ENCODE results near the gene ATP6V1G1. TPM values are rescaled to one million over a fixed set of nuclear protein-coding genes. Genes with fewer than 3 reads are reported as not detected.
A peak's percentile ranks its signal among the peaks of the same experiment; 100 is the strongest.
"Not testable (repeated sequence)": the region's sequence is repeated elsewhere in the genome, so short reads cannot be mapped to it uniquely, and the experiment has no call there.

ATP6V1G1 gene
- total RNA-seq, 4 donors from 2014 or later, result 91.2 to 137 (median 120) TPM

- Histone ChIP-seq H3K27me3 (no peaks in the 10 kb centered on the region), H3K27ac (peak overlapping the region in 1 of 4 donors; percentile 48), H3K4me3 (no peak overlapping the region), H3K9me3 (no peaks in the 10 kb centered on the region), H3K36me3 (peaks cover 0 to 30% of the 10 kb centered on the region in 2 donors), H3K4me1 (peaks cover 3 to 65% (median 31%) of the 10 kb centered on the region in 3 donors)
- TF ChIP-seq POLR2A (IDR thresholded peaks at IDR 0.05) (no peak), EP300 (IDR thresholded peaks at IDR 0.05) (no peak), POLR2AphosphoS5 (IDR thresholded peaks at IDR 0.05) (no peak), CTCF (IDR thresholded peaks at IDR 0.05) (no peak)
- WGBS, 2 donors (ENCODE audit: low coverage in 1 of 2), result 85 to 88% methylated on average over 6 of the region's 6 CpGs
- ATAC-seq, result no peak
These were observed 2.8 kb downstream of the ATP6V1G1 start for GRCh38 chr9:114590328-114590727.

DNA sequence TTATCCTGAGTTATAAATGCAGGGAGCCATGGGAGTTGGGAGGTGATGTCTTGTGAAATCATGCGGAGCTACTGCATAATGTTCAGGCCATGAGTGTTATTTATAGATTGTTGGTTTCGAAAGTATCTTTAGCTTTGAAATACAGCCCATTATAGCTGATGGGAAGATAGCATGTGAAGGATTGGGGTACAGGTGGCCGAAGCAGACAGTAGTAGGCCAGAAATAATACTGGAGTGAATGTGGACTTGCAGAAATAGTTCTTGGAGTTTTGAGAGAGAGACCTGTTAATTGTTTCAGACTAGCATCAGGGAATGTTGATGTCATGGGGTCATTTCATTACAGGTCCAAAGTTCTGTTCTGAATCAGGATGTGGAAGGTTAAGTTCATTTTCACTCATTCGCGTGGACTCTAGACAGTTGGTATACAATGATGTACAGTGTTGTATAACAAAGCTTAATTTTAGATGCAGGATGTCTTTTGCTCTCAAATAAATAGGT lies 3.8 kb downstream of the ATP6V1G1 start:
- WGBS, 2 donors (ENCODE audit: low coverage in 1 of 2), result 45 to 63% methylated on average over 4 to 5 of the region's 5 CpGs
- Histone ChIP-seq H3K9me3 (no peaks in the 10 kb centered on the region), H3K4me3 (no peak overlapping the region), H3K36me3 (peaks cover 0 to 40% of the 10 kb centered on the region in 2 donors), H3K4me1 (peaks cover 3 to 65% (median 31%) of the 10 kb centered on the region in 3 donors), H3K27ac (peak overlapping the region in 3 of 4 donors; percentile 22 to 48 (median 34)), H3K27me3 (no peaks in the 10 kb centered on the region)
- no peak for ATAC-seq
- TF ChIP-seq POLR2A (IDR thresholded peaks at IDR 0.05), result no peak
- no peak for TF ChIP-seq CTCF (IDR thresholded peaks at IDR 0.05)
- no peak for TF ChIP-seq POLR2AphosphoS5 (IDR thresholded peaks at IDR 0.05)
- TF ChIP-seq EP300 (IDR thresholded peaks at IDR 0.05), result no peak

GRCh38 chr9:114591849-114592248 lies 4.3 kb downstream of the ATP6V1G1 start:
- H3K27me3 ChIP-seq, result no peaks in the 10 kb centered on the region
- TF ChIP-seq POLR2A (IDR thresholded peaks at IDR 0.05), result no peak
- TF ChIP-seq EP300 (IDR thresholded peaks at IDR 0.05), result no peak
- no peak for TF ChIP-seq POLR2AphosphoS5 (IDR thresholded peaks at IDR 0.05)
- TF ChIP-seq CTCF (IDR thresholded peaks at IDR 0.05), result no peak
- H3K4me3 ChIP-seq, result no peak overlapping the region
- H3K36me3 ChIP-seq, result peaks cover 0 to 45% of the 10 kb centered on the region in 2 donors
- ATAC-seq, result no peak
- peak overlapping the region in 3 of 4 donors; percentile 22 to 48 (median 34) for H3K27ac ChIP-seq
- 18 to 67% methylated on average over 1 of the region's 1 CpG for WGBS, 2 donors (ENCODE audit: low coverage in 1 of 2)
- H3K4me1 ChIP-seq, result peaks cover 3 to 60% (median 31%) of the 10 kb centered on the region in 3 donors
- no peaks in the 10 kb centered on the region for H3K9me3 ChIP-seq

DNA sequence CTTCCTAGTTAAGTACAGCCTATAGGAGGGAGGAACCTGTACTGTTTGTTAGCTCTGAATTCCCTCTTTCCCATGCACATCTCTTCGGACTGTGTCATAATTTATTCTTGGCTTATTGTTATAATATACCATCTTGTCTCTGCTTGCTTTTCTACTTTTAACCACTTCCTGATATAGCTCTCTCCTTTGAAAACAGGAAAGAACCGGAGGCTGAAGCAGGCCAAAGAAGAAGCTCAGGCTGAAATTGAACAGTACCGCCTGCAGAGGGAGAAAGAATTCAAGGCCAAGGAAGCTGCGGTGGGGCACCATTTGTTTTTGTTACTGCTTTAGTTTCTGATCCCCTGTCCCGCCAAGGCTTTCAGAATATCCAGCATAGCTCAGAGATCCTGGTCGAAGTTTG lies 4.8 kb downstream of the ATP6V1G1 start:
- Histone ChIP-seq H3K27ac (peak overlapping the region in 2 of 4 donors; percentile 22 to 48), H3K4me3 (no peak overlapping the region), H3K9me3 (no peaks in the 10 kb centered on the region), H3K36me3 (peaks cover 0 to 49% of the 10 kb centered on the region in 2 donors), H3K4me1 (peaks cover 3 to 57% (median 31%) of the 10 kb centered on the region in 3 donors), H3K27me3 (no peaks in the 10 kb centered on the region)
- TF ChIP-seq EP300 (IDR thresholded peaks at IDR 0.05) (no peak), CTCF (IDR thresholded peaks at IDR 0.05) (peak in 3 of 4 experiments; percentile 11 to 40 (median 21))
- ATAC-seq, result no peak
- WGBS, 2 donors (ENCODE audit: low coverage in 1 of 2), result 30 to 33% methylated on average over 5 to 6 of the region's 6 CpGs

DNA sequence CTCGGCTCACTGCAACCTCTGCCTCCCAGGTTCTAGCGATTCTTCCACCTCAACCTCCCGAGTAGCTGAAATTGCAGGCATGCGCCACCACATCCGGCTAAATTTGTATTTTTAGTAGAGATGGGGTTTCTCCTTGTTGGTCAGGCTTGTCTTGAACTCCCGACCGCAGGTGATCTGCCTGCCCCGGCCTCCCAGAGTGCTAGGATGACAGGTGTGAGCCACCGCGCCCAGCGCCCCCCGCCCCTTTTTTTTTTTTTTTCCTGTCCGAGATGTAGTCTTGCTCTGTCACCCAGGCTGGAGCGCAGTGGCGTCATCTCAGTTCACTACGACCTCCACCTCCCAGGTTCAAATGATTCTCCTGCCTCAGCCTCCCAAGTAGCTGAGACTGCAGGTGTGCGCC lies 6.6 kb downstream of the ATP6V1G1 start:
- Histone ChIP-seq H3K36me3 (peaks cover 0 to 67% of the 10 kb centered on the region in 2 donors), H3K9me3 (no peaks in the 10 kb centered on the region)
- TF ChIP-seq POLR2A (IDR thresholded peaks at IDR 0.05) (no peak), EP300 (IDR thresholded peaks at IDR 0.05) (no peak), POLR2AphosphoS5 (IDR thresholded peaks at IDR 0.05) (no peak), CTCF (IDR thresholded peaks at IDR 0.05) (no peak)

DNA sequence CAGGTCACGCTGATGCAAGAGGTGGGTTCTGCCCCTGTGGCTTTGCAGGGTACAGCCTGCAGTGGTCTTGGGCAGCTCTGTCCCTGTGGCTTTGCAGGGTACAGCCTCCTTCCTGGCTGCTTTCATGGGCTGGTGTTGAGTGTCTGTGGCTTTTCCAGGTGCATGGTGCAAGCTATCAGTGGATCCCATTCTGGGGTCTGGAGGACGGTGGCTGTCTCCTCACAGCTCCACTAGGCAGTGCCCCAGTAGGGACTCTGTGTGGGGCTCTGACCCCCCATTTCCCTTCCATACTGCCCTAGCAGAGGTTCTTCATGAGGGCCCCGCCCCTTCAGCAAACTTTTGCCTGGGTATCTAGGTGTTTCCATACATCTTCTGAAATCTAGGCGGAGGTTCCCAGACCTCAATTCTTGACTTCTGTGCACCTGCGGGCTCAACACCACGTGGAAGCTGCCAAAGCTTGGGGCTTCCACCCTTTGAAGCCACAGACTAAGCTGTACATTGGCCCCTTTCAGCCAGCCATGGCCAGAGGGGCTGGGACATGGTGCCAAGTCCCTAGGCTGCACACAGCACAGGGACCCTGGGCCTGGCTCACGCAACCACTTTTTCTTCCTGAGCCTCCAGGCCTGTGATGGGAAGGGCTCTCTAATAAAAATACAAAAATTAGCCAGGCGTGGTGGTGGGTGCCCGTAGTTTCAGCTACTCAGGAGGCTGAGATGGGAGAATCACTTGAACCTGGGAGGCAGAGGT lies 13.1 kb downstream of the ATP6V1G1 start:
- not testable (repeated sequence) for ATAC-seq, H3K4me1 ChIP-seq, H3K27ac ChIP-seq, H3K9me3 ChIP-seq, H3K4me3 ChIP-seq, H3K27me3 ChIP-seq
- H3K36me3 ChIP-seq, result peaks cover 0 to 60% of the 10 kb centered on the region in 2 donors
- WGBS, 2 donors (ENCODE audit: low coverage in 1 of 2), result 92 to 100% methylated on average over 2 to 5 of the region's 9 CpGs

More for the DNA sequence above, 6.6 kb downstream of the ATP6V1G1 start:
- H3K4me3 ChIP-seq, result no peak overlapping the region
- 80 to 88% methylated on average over 2 to 11 of the region's 17 CpGs for WGBS, 2 donors (ENCODE audit: low coverage in 1 of 2)
- no peaks in the 10 kb centered on the region for H3K27me3 ChIP-seq
- no peak overlapping the region for H3K27ac ChIP-seq
- no peak for ATAC-seq
- H3K4me1 ChIP-seq, result peaks cover 3 to 46% (median 25%) of the 10 kb centered on the region in 3 donors

GRCh38 chr9:114601787-114602186 lies 14.2 kb downstream of the ATP6V1G1 start:
- WGBS, 2 donors (ENCODE audit: low coverage in 1 of 2), result 95% methylated on average over 2 of the region's 2 CpGs; no CpG with 5 or more reads in 1 of the 2 donors

More at GRCh38 chr9:114601787-114602186, 14.2 kb downstream of the ATP6V1G1 start:
- H3K4me3 ChIP-seq, ATAC-seq, H3K4me1 ChIP-seq, H3K9me3 ChIP-seq, H3K27ac ChIP-seq, H3K27me3 ChIP-seq: not testable (repeated sequence)
- peaks cover 0 to 48% of the 10 kb centered on the region in 2 donors for H3K36me3 ChIP-seq

Measured in gastroesophageal sphincter (tissue), 4 donors.